Measurements from ENCODE around the gene PLSCR4. TPM values are rescaled to one million over a fixed set of nuclear protein-coding genes. Genes with fewer than 3 reads are reported as not detected.

The PLSCR4 gene
- total and polyA plus RNA-seq, 9 of the 15 experiments (the other 6 are each of a cell fraction or from before 2014, with no cell fraction given) = 0.11 to 0.68 (median 0.21) TPM

DNA sequence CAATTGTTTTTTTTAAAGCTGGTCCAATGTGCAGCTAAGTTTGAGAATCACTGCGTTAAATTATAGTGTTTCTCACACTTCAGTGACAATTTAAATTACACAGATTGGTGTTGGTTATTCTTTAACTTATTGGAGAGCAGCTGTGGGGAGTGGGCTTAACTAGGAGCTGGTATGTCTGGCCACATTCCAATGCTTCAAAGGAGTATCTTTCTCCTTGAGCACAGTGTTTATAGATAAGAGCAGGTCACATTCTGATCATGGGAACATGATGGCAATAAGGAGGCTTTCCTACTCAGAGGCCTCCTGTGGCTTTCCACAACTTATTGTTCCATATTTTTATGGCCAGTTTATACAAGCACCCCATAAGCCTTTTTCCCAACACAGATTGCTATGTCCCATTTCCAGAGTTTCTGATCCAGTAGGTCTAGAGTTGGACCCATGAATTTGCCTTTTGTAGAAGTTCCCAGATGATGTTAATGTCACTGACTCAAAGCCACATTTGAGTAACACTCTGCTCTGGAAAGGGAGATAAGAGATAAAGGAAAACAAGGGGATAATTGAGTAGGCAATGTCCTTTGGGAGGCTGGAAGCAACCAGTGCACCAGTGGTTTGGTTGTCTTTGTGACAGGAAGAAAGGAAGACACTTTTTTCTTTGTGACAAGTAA, 33.0 kb upstream of the PLSCR4 start (continued):
- no peak for TF ChIP-seq GABPB2 (CRISPR knock-in tag; conservative IDR thresholded peaks at IDR 0.05)

DNA sequence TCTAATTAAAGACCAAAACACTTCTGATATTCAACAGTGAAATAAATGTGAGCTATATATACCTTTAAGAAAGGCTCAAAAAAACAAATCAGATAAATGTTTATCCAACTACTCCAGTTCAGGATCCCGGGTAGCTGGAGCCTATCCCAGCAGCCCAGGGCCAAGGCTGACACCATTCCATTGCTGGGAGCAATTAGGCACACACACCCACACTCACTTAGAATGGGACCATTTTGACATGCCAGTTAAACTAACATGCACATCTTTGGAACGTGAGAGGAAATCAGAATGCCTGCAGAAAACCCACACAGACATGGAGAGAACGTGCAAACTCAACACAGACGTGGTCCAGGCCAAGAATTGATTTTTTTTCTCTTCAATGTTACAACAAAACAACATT, 30.0 kb upstream of the PLSCR4 start:
- CTCF ChIA-PET (ENCODE audit: low intra/inter-chr PET ratio) = no interaction called here
- Histone ChIP-seq H3K9me3 (replicated peaks; ENCODE audit: control insufficient read depth, insufficient read depth, low read depth, low read length) (no peaks in the 10 kb centered on the region), H3K4me3 (no peak overlapping the region), H3K36me3 (ENCODE audit: control insufficient read depth, insufficient read depth, low read length) (no peaks in the 10 kb centered on the region), H3K9me1 (ENCODE audit: control insufficient read depth, insufficient read depth, low read length) (no peaks in the 10 kb centered on the region), H4K20me1 (replicated peaks; ENCODE audit: control insufficient read depth, insufficient read depth, low read length) (no peaks in the 10 kb centered on the region), H3K27me3 (ENCODE audit: control insufficient read depth in 2 of 2, insufficient read depth in 2 of 2, low read length in 2 of 2) (no peaks in the 10 kb centered on the region), H2AFZ (ENCODE audit: low read depth, low read length) (no peak overlapping the region), H3K79me2 (ENCODE audit: control insufficient read depth, insufficient read depth, low read length) (no peaks in the 10 kb centered on the region), H3K27ac (ENCODE audit: extremely low read depth, low read depth, low read length) (no peak overlapping the region), H3K9ac (ENCODE audit: insufficient read depth in 1 of 2, low read depth in 2 of 2, low read length in 2 of 2) (no peak overlapping the region), H3K4me1 (replicated peaks in 1 of 2; ENCODE audit: control insufficient read depth in 2 of 2, insufficient read depth in 2 of 2, low read length in 2 of 2) (no peaks in the 10 kb centered on the region), H3K4me2 (ENCODE audit: insufficient read depth, low read length) (no peak overlapping the region)
- WGBS (ENCODE audit: insufficient coverage, low coverage, missing lambda C conversion rate) = 0% methylated on average over 4 of the region's 4 CpGs
- in situ Hi-C loops (cut with MboI) (no loop called here), intact Hi-C loops (cut with micrococcal nuclease) (no loop called here)
- BruUV-seq (replicated peaks) = no TSS peak
- no peak for DNase-seq (ENCODE audit: extremely low read depth in 1 of 4, low spot score in 3 of 4)
- FAIRE-seq = peak; percentile 29
- TF ChIP-seq, protein P1, sequence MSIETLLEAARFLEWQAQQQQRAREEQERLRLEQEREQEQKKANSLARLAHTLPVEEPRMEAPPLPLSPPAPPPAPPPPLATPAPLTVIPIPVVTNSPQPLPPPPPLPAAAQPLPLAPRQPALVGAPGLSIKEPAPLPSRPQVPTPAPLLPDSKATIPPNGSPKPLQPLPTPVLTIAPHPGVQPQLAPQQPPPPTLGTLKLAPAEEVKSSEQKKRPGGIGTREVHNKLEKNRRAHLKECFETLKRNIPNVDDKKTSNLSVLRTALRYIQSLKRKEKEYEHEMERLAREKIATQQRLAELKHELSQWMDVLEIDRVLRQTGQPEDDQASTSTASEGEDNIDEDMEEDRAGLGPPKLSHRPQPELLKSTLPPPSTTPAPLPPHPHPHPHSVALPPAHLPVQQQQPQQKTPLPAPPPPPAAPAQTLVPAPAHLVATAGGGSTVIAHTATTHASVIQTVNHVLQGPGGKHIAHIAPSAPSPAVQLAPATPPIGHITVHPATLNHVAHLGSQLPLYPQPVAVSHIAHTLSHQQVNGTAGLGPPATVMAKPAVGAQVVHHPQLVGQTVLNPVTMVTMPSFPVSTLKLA (conservative IDR thresholded peaks at IDR 0.05) = no peak
- no peak for TF ChIP-seq ZNF311 (CRISPR knock-in tag; IDR thresholded peaks at IDR 0.05)
- no peak for TF ChIP-seq LEF1 (IDR thresholded peaks at IDR 0.05)
- no peak for TF ChIP-seq TAF7 (tag; IDR thresholded peaks at IDR 0.05)
- TF ChIP-seq DDX20 (tag; IDR thresholded peaks at IDR 0.05; ENCODE audit: low read depth) = no peak
- TF ChIP-seq TEAD4 (IDR thresholded peaks at IDR 0.05; ENCODE audit: low read length) = no peak
- TF ChIP-seq TEAD4 (CRISPR knock-in tag; IDR thresholded peaks at IDR 0.05; ENCODE audit: borderline replicate concordance) = no peak
- TF ChIP-seq, protein P2, sequence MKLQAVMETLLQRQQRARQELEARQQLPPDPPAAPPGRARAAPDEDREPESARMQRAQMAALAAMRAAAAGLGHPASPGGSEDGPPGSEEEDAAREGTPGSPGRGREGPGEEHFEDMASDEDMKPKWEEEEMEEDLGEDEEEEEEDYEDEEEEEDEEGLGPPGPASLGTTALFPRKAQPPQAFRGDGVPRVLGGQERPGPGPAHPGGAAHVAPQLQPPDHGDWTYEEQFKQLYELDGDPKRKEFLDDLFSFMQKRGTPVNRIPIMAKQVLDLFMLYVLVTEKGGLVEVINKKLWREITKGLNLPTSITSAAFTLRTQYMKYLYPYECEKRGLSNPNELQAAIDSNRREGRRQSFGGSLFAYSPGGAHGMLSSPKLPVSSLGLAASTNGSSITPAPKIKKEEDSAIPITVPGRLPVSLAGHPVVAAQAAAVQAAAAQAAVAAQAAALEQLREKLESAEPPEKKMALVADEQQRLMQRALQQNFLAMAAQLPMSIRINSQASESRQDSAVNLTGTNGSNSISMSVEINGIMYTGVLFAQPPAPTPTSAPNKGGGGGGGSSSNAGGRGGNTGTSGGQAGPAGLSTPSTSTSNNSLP (IDR thresholded peaks at IDR 0.05; ENCODE audit: borderline replicate concordance, low read depth, low read length) = no peak
- POLR2A ChIA-PET = no interaction called here
- no peak for ATAC-seq
